ENCODE measurements around the gene RNPEP.

DNA sequence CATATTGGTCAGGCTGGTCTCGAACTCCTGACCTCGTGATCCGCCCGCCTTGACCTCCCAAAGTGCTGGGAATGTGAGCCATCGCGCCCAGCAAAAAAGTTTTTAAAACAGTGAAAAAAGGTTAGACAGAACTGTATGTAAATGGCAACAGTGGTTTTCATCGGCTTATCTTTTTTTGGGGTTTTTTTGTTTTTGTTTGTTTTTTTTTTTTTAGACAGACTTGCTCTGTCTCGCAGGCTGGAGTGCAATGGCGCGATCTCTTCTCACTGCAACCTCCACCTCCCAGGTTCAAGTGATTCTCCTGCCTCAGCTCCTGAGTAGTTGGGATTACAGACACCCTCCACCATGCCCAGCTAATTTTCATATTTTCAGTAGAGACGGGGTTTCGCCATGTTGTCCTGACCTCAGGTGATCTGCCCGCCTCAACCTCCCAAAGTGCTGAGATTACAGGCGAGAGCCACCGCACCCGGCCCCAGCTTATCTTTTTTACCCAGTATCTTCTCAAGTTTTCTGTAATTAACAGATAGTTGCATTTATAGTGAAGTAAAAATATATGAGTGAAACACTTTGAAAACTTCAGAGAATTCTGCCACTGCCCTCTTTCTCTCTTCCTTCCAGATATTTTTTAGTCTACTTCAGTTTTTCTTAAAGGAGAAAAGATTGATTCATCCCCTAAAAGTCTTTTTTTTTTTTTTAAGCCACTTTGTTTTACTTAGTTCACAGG, 14.1 kb upstream of the RNPEP start:
- TF ChIP-seq, protein P1, sequence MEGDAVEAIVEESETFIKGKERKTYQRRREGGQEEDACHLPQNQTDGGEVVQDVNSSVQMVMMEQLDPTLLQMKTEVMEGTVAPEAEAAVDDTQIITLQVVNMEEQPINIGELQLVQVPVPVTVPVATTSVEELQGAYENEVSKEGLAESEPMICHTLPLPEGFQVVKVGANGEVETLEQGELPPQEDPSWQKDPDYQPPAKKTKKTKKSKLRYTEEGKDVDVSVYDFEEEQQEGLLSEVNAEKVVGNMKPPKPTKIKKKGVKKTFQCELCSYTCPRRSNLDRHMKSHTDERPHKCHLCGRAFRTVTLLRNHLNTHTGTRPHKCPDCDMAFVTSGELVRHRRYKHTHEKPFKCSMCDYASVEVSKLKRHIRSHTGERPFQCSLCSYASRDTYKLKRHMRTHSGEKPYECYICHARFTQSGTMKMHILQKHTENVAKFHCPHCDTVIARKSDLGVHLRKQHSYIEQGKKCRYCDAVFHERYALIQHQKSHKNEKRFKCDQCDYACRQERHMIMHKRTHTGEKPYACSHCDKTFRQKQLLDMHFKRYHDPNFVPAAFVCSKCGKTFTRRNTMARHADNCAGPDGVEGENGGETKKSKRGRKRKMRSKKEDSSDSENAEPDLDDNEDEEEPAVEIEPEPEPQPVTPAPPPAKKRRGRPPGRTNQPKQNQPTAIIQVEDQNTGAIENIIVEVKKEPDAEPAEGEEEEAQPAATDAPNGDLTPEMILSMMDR (IDR thresholded peaks at IDR 0.05; ENCODE audit: insufficient read depth, low read length), result no peak
- TF ChIP-seq POLR2AphosphoS5 (IDR thresholded peaks at IDR 0.05; ENCODE audit: low read depth), result no peak

All from HL-60 (cell line).